NCI-H2227 (cell line): ENCODE results near the gene C20orf202.

Experiments used
- DNase-seq: peaks from one replicate; lab custom pipeline; 2025; ENCODE audit not compliant: unreplicated experiment; lab: John Stamatoyannopoulos, UW

The C20orf202 gene

GRCh38 chr20:1184260-1184637, 19.0 kb upstream of the C20orf202 start:
- no peak for DNase-seq

GRCh38 chr20:1184638-1185315, 18.5 kb upstream of the C20orf202 start, which contains the start of gene TMEM74B:
Gene TMEM74B (minus strand): TSS chr20:1184981. CDS start chr20:1183801, 1,180 bp downstream.
- peak; percentile 43 for DNase-seq

- peak; percentile 53 for DNase-seq
These were observed 17.9 kb upstream of the C20orf202 start for GRCh38 chr20:1185316-1185741.

GRCh38 chr20:1185790-1186334, 17.4 kb upstream of the C20orf202 start:
- DNase-seq = peak; percentile 79

- DNase-seq = no peak
These were observed 16.8 kb upstream of the C20orf202 start for GRCh38 chr20:1186367-1186991.

- DNase-seq = peak; percentile 13
These were observed 15.6 kb upstream of the C20orf202 start for GRCh38 chr20:1187605-1188171.

GRCh38 chr20:1188347-1188746, 14.9 kb upstream of the C20orf202 start:
- no peak for DNase-seq

GRCh38 chr20:1189827-1190226, 13.4 kb upstream of the C20orf202 start:
- no peak for DNase-seq

- no peak for DNase-seq
These were observed 12.4 kb upstream of the C20orf202 start for GRCh38 chr20:1190847-1191246.

GRCh38 chr20:1191299-1191698, 12.0 kb upstream of the C20orf202 start:
- DNase-seq = no peak

- no peak for DNase-seq
These were observed 8.0 kb upstream of the C20orf202 start for GRCh38 chr20:1195226-1195625.

GRCh38 chr20:1196634-1197033, 6.6 kb upstream of the C20orf202 start:
- no peak for DNase-seq

- DNase-seq = no peak
These were observed 5.5 kb upstream of the C20orf202 start for GRCh38 chr20:1197801-1198200.

GRCh38 chr20:1198751-1199150, 4.5 kb upstream of the C20orf202 start:
- no peak for DNase-seq

- no peak for DNase-seq
These were observed 3.9 kb upstream of the C20orf202 start for GRCh38 chr20:1199212-1199873.

- DNase-seq = no peak
These were observed 3.3 kb upstream of the C20orf202 start for GRCh38 chr20:1199964-1200363.

- DNase-seq = no peak
These were observed 376 bp downstream of the C20orf202 start for GRCh38 chr20:1203630-1204029.

GRCh38 chr20:1204113-1204512, 859 bp downstream of the C20orf202 start:
- no peak for DNase-seq

- no peak for DNase-seq
These were observed 1.3 kb downstream of the C20orf202 start for GRCh38 chr20:1204576-1204975.

- DNase-seq = no peak
These were observed 2.5 kb downstream of the C20orf202 start for GRCh38 chr20:1205802-1206201.

GRCh38 chr20:1206366-1207148, 3.3 kb downstream of the C20orf202 start:
- no peak for DNase-seq
